HG03025 (cell line): ENCODE data around the gene SDCCAG8.

Source experiments
- ATAC-seq: cut with Tn5 transposase; IDR thresholded peaks from one replicate; pipeline ENCODE4 v1.9.1; 2021; ENCODE audit warnings: mild to moderate bottlenecking, moderate library complexity; ENCODE audit not compliant: unreplicated experiment, low FRiP score

The SDCCAG8 gene

GRCh38 chr1:243275316-243275715 lies 19.5 kb downstream of the SDCCAG8 start:
- ATAC-seq = no peak

- ATAC-seq = no peak
Observed at GRCh38 chr1:243280571-243281129, 24.8 kb downstream of the SDCCAG8 start.

- no peak for ATAC-seq
Observed at GRCh38 chr1:243281672-243282071, 25.8 kb downstream of the SDCCAG8 start.

- no peak for ATAC-seq
Observed at GRCh38 chr1:243286409-243287122, 30.7 kb downstream of the SDCCAG8 start.

- ATAC-seq = no peak
Observed at GRCh38 chr1:243287123-243287460, 31.3 kb downstream of the SDCCAG8 start.

- ATAC-seq = peak; percentile 86
Observed at GRCh38 chr1:243287652-243288051, 31.8 kb downstream of the SDCCAG8 start.

- no peak for ATAC-seq
Observed at GRCh38 chr1:243288062-243288461, 32.2 kb downstream of the SDCCAG8 start.

GRCh38 chr1:243291292-243291691 lies 35.5 kb downstream of the SDCCAG8 start:
- no peak for ATAC-seq

- ATAC-seq = no peak
Observed at GRCh38 chr1:243292117-243292516, 36.3 kb downstream of the SDCCAG8 start.

GRCh38 chr1:243293941-243294722 lies 38.3 kb downstream of the SDCCAG8 start:
- no peak for ATAC-seq

GRCh38 chr1:243294723-243295121 lies 38.9 kb downstream of the SDCCAG8 start:
- no peak for ATAC-seq

GRCh38 chr1:243299069-243299468 lies 43.2 kb downstream of the SDCCAG8 start:
- no peak for ATAC-seq

- no peak for ATAC-seq
Observed at GRCh38 chr1:243301059-243301458, 45.2 kb downstream of the SDCCAG8 start.

GRCh38 chr1:243311809-243312208 lies 56.0 kb downstream of the SDCCAG8 start:
- ATAC-seq = no peak

GRCh38 chr1:243312952-243313634 lies 57.3 kb downstream of the SDCCAG8 start:
- ATAC-seq = peak; percentile 41

GRCh38 chr1:243313635-243314536 lies 58.0 kb downstream of the SDCCAG8 start:
- ATAC-seq = peak; percentile 62

- ATAC-seq = no peak
Observed at GRCh38 chr1:243315455-243315854, 59.6 kb downstream of the SDCCAG8 start.

GRCh38 chr1:243315893-243316292 lies 60.1 kb downstream of the SDCCAG8 start:
- ATAC-seq = no peak

- no peak for ATAC-seq
Observed at GRCh38 chr1:243316366-243316989, 60.6 kb downstream of the SDCCAG8 start.

GRCh38 chr1:243320224-243320623 lies 64.4 kb downstream of the SDCCAG8 start:
- no peak for ATAC-seq
